Stimulated activated CD8-positive, alpha-beta memory T cell treated with anti-CD3 and anti-CD28 coated beads, Interleukin-4, amount 100 ng/mL, for 4 hours (primary cell): ENCODE results near the gene DOCK9.

Experiments
- DNase-seq, 2 donors: peaks; one replicate each; pipeline ENCODE4 v3.0.0-alpha.2; 2020; ENCODE audit warnings: low read depth in 2 of 2, low spot score in 1 of 2

DOCK9 gene

DNA sequence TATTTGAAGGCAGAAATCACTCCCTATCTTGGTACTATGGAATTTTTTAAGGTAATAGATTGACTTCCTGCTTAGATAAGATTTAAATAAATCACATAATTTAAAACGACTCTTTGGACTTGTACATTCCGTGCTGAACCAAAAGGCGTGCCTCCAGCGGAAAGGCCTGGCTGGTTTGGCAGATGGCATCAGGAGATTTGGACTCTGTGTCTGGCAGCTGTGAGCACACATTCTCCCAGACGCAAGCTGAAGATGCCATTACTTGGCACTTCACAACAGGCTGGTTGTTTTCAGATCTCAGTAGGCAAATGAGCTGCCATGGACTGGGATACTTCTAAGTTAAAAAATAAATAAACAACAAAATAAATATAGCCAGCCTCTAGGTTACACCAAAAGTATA is 120.9 kb downstream of the DOCK9 start:
- no peak for DNase-seq

DNA sequence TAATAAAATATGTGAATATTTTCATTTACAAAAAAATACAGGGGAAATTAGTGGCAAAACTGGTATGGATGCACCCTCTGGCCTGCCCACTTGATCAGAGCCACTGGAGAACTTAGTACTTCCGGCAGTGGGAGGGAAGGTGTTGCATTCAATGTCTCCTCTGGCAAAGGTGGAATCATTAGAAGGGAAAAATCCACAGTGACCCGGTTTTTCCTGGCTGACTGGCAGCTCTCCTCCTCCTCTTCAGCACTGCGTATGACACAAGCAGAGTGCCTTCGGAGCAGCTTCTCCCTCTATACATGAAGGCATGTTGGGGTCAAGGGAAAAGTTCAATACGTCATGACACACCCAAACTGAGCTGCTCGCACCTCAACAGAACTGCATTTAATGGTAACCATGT is 123.4 kb downstream of the DOCK9 start:
- DNase-seq, result no peak

DNA sequence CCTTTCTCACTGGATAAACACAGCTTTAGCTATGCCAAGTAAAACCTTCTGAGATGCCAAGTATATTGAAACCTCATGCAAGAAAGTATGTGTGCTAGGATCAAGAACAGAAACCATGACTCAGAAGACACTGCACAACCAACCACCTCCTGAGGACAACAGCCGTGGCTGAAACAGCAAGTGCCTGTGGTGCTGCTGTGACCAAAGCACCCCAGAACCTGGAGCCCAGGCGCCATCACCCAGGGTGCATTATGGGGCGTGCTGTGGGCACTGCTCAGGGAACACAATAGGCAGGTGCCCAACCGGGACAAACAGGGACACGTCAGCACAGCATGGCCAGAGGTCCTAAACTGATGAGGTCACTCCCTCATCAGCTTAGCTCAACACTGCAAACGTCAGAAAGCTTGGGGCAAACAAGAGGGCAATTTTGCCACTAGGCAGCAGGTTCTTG is 124.1 kb downstream of the DOCK9 start:
- DNase-seq, result no peak

DNA sequence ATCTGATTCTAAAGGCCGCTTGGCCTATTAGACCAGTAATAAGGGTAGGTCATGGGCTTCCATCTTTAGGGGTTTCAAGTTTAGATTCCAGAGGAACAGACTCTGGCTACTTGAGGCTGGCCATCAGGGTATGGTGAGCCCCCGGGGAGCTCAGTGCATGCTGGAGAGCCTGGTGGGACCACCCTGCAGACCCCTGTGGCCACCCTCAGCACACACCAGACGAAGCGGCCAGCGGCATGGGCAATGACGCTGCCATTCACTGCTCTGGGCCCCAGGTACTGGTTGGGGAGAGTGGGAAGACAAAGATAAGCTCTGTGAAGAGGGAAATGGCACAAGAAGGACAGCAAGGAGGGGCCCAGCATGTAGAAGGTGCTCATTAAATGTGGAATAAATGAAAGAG is 126.6 kb downstream of the DOCK9 start:
- no peak for DNase-seq

DNA sequence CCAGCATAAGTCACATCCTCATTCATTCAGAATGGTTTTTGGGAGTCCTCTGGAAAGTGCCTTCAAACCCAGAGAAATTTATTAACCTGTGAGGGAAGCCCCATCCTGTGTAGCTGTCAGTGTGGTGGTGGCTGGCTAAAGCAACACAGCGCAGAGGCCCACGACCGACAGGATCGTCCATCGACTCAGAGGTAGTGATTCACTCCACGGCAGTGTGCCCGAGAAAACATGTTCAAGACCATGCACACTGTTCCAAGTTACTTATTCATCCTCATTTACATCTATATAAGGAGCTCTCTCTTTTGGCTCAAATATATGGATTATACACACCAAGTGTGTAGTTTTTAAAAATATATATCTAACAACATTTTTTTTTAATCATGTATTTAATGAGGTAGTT is 129.1 kb downstream of the DOCK9 start:
- no peak for DNase-seq

DNA sequence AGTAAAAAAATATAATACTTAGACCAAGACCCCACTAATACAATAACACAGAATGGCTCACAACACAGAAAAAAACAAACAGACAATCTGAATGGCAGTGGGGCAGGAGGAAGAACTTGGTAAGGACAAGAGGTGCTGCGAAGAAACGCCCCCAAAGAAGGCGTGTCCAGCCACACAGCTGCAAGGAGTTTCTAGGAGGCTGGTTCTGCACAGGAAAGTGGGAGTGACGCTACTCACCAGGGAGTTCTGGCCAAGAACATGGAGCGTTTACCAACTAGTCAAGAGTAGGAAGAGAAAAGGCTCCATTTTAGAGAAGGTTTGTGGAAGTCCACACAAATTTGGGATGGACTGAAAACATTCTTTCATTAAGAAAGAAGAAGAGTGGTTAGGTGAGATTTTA is 130.1 kb downstream of the DOCK9 start:
- DNase-seq, result no peak

DNA sequence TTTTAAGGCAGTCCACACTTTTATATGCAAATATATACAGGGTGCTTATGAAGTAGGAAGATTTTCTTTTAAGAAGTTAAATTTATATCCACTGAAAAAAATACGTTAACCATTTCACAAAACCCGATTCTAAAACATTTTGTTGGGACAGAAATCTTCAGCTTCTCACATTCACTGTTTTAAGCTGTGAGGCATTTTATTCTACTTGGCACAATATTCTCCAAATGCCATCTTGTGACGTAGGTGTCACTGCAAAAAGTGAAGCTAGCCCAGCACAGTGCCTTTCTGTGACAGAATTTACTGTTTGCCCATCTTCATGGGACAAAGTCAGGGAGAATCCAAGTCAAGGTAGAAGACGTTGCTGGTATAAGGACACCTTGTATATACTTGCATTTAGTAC is 130.9 kb downstream of the DOCK9 start:
- no peak for DNase-seq

DNA sequence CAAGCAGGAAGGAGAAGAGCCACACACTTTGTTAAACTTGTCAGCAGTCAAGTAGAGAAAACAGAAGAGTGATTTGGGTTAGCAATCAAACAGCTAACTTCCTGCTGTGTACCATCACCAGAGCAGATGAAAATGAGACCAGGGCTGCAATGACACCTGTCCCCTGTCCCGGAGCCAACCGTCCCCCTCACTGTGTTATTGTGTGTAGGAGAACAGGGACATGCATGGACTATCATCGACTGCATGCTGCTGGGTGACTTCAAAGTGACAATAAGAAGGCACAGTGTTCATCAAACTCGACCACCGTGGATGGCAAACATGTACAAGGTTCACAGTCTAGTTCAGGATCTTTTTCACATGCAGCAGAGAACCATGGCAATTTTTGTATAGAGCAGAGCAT is 131.3 kb downstream of the DOCK9 start:
- DNase-seq, result no peak

DNA sequence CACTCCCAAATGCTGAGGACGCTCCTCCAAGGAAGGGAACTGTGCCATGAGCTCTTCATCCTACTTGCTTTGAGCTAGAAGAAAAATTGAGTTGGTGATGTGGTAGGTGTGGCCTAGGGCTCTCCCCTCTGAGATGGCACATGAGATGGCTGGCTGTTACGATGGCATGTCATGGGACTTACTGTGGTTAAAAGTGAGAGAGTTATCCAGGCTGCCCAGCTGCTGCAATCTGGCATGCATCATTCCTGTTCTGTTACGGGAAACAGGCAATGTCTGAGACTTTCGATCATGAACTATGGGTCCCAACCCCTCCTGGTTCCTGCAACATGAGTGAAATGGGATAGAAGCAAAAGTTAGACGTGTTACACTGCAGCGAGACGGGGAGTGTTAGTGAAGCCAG is 132.1 kb downstream of the DOCK9 start:
- DNase-seq, result no peak

DNA sequence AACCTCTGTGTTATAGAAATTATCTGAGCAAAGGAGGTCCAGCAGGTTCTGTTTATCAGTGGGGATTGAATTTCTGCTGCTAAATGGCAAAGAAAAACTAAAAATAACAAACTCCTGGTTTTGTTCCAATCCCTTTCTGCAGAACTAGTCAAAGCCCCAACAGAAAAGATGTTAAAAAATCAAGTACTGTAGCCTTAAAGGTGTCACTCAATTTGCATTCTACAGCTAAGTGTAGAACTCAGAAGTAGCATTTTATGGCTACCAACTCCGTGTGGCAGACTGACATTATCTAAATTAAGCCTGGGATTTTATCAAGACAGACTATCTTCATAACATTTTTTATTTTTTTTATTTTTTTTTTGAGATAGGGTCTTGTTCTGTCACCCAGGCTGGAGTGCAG is 133.8 kb downstream of the DOCK9 start:
- no peak for DNase-seq

DNA sequence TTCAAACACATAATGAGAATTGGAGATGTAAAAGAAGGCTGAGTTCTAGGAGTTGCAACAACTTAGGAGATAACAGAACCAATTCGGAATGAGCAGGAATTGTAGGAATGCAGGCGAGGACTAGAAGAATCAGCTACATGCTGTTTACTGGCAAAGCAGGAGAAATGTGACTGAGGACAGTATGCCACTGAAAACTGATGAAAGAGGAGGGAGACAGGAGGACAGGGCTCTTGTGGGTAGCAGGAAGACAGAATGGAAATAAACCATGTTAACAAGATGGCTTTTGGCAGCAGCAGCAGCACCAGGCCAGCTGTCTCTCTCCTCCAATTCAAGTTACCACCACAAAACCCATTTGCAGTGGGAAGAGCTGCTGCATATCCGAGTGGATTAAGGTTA is 134.4 kb downstream of the DOCK9 start:
- no peak for DNase-seq

DNA sequence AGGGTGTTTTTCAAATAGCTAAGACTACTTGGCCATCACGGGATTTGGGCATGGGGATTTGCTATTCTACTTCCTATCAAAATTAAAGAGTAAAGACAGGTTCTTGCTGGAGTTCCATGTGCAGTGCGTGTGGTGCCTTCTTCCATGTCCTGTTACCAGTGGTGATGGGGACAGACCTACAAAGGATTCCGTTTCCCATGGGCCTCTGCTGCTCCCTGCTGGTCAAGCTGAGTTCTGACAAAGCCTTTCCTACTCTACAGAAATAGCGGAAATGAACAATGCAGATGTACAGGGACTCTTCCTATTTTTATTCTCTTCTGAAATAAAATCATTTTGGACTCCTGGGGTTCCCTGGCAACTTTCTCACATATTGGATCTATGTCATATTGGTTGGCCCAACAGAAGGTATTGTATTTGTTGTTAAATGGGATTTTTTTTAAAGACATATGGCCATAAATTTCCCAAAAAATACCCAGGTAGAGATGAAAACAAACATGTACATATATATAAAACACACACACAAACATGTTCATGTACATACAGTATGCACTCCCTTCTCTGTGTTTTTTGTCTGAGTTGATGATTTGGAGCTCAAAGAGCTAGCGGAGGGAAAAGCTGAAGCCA is 134.9 kb downstream of the DOCK9 start:
- DNase-seq, result peak in 1 of 2 donors; percentile 15

DNA sequence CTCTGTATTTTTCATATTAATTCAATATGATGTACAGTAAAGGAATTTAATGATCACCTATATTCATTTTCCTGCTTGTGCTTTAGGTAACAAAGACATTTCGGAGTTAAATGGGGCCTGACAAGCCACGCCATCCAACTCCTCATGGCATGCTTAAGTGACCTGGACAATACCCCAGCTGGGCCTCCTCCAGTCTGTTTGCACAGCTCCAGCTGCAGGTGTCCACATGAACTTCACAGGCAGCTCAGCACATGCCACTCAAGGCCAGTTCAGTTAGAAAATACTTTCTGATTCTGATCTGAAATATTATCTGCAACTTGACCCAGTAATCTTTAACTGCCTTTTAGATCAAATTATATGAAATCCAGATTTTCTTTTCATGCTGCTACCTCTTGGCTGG is 135.8 kb downstream of the DOCK9 start:
- no peak for DNase-seq

DNA sequence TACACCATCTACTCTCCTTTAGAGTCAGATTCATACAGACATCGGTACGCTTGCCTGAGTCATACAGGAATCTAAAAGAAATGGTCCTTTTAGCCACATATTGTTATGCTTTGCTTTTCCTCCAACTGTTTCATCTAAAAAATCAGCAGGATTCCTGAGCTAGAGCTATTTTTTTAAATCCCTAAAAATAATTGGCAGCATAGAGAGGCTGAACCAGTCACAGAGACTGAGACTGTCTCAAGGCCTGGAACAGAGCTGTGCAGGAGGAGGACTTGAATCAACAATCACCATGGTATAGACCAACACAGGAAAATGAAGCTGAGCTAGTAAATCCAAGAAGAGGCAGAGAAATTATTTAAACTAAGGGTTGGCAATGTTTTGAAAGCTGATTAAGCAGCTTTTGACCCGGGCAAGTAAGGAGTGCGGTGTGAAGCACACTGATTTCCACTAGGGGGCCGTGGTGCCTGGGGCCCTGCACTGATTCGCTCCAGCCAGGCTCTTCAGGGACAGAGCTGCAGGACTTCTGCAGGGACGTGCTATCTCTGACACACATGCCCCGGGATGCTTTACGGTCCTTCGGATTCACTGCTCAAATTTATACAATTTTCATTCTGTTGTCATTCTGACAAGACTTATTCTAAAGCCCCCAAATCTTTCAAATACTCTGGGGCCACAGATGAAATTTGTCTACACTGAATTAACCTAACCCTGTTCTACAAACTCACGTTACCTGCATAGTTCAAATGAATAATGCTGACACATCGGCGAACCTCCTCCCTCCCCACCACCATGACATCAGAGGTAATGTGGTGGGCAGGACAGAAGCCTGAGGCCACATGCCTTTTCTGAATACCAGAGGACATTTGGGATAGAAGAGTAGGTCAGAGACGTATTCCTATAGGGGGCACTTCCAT is 137.8 kb downstream of the DOCK9 start:
- DNase-seq, result no peak

DNA sequence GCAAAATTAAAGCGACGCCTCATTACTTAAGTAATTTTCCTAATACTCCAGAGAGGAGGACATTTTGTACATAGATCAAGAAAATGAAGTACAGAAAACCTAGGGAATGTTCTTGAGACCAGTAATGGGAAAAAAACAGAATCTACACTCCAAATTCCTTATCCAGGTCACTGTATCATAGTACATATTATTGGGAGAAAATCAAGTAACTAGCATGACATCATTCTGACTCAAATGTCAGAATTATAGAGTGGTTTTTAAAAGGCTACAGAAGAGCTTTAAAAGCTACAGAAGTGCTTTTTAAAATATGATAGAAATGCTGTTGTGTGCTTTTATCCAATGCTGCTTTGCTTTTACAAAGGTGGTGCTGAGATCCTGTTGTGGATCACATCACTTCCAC is 139.1 kb downstream of the DOCK9 start:
- no peak for DNase-seq

DNA sequence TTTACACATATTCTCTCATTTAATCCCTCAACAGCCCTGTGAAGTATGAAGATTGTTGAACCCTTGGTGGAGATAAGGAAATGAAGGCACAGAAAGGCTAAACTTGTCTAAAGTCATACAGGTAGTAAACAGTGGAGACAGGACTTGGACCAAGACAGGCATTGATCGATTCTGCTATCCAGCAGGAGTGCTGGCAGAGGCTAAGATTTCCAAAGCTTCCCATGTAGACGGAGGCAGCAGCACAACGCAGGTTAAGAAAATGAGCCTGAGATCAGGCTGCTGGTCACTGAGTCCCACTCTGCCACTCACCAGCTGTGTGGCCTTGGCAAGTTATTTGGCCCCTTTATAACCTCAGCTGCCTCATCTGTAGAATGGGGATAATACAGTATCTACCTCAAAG is 140.0 kb downstream of the DOCK9 start:
- DNase-seq, result no peak

DNA sequence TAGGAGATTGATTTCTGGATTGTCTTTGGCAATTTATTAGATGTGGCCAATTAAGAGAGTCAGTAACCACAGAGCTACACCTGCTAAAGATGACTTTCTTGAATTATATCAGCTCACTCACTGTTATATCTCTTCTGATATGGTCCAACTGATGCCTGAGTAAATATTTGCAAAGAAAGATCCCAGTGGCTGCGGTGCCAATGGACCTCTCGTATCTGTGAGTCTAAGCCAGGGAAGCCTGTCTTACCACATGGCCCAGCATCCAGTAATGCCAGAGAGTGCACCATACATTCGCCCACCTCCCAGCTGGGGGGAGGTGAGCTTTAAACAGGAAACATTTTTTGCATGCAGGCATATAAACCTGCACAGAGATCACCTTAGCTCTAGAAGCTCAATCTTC is 142.7 kb downstream of the DOCK9 start:
- DNase-seq, result no peak

DNA sequence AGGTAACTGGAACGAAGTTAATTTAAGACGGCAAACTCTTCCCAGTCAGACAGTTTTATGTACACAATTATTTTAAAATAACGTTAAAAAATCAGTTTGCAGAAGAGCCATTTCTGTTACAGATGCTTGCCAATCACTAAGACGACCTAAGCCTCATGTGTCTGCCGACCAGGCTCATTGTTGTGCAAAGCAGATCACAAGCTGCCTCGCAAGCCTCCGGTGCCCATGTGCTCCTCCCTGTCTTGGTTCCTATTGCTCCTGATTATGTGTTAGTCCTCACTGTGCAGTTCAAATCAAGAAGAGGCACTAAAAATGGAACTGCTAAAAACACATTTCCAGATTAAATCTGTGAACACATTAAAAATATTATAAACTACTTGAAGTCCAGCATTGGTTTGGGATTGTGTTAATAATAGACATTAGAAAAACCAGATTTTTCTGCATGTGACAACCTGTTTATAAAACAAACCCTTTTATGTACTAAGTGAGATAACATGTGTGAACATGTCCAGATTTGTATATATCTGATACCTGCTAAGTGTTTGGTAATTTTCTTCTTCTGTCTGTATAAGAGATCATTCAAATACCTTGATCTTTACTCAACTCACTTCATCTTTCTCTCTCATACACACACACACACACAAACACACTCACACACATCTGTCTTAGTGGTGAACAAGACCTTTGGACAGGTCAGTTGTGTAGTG is 143.5 kb downstream of the DOCK9 start:
- DNase-seq, result no peak

DNA sequence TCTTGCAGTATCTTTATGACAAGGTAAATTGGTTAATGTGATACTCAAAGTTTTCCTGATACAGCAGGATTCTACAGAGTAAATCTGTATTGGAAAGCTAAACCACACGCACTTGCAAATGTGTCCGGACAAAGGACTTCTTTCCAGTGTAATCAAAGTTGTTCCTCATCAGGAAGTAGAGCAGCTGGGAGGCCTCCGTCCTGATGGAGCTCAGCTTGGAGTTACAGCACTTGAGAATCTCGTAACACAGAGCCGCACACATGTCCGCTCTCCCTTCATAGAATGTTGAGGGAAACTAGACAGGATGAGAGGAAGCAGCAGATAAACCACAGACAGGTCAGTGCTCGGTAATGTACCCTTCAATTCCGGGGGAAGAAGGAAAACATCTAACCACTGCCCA is 146.6 kb downstream of the DOCK9 start:
- no peak for DNase-seq

DNA sequence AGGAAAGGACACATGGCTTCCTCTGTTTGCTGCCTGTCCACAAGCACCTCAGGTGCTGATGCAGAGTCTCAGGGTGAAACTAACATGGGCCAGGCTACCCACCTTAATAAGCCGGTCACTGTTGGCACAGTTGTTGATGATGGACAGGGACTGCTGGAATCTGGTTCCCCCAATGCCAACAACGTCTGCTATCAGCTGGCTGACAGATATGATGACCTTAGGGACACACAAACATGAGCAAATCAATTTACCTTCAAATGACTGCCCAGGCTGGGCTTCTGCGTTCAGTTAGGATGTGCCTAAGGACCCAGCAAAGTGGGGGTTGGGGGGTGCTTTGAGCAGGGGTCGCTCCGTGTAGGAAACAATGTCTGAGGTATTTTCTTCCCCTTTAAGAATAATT is 148.3 kb downstream of the DOCK9 start:
- DNase-seq, result no peak

DNA sequence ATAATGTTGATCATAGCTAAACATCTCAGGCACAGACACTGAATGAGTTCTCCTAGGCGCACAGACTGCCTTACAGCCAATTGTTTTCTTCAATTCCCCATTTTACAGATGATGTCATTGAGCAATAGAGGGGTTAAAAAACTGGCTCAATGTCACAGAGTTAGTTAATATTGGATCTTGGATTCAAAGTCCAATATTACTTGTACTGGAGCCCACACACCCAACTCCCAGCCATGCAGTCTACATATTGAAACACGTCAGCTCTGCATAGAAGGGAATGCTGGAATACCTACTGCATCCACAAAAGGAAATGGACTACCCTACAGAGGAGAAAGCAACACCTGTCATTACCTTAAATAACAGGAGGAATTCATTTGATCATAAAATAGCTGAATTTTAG is 149.2 kb downstream of the DOCK9 start:
- no peak for DNase-seq

DNA sequence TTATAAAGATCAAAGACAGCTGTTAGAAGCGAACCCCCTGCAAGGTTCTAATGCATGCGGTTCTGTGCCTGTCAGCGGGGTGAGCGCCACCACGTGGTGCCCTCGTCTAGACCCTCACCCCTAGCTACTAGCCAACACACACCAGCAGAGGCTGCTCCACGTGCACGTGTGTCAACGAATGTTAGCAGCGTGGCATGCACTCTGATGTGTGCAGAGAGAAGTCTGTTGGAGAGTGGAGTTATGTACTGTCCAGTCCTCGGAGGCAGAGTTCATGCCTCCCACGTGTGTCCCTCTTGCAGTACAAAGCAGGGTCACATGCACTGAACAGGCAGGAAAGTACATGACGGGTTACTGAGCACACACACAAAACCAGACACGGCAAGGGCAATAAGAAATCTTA is 150.4 kb downstream of the DOCK9 start:
- no peak for DNase-seq
